ENCODE measurements around the gene LRRFIP2.

DNA sequence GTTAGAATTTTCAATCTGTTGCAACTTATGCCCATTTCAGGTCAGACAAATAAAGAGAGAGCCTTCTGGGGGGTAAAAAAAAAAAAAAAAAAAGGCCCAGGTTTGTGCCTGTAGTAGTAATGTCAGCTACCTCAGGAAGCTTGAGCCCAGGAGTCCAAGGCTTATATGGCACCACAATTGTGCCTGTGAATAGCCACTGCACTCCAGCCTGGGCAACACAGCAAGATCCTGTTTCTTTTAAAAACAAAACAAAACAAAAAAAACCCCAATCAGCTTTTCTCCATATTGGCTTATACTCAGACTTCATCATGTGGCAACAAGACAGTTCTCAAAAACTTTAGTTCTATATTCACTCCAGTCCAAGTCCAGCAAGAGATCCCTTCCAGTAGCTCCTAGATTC lies 8.4 kb upstream of the LRRFIP2 start:
- no peak for TF ChIP-seq POLR2AphosphoS5 (IDR thresholded peaks at IDR 0.05)
- TF ChIP-seq POLR2A (IDR thresholded peaks at IDR 0.05), result no peak
- TF ChIP-seq EP300 (IDR thresholded peaks at IDR 0.05), result no peak

All from suprapubic skin (tissue), 4 donors.